ENCODE results near the gene COL4A2.

DNA sequence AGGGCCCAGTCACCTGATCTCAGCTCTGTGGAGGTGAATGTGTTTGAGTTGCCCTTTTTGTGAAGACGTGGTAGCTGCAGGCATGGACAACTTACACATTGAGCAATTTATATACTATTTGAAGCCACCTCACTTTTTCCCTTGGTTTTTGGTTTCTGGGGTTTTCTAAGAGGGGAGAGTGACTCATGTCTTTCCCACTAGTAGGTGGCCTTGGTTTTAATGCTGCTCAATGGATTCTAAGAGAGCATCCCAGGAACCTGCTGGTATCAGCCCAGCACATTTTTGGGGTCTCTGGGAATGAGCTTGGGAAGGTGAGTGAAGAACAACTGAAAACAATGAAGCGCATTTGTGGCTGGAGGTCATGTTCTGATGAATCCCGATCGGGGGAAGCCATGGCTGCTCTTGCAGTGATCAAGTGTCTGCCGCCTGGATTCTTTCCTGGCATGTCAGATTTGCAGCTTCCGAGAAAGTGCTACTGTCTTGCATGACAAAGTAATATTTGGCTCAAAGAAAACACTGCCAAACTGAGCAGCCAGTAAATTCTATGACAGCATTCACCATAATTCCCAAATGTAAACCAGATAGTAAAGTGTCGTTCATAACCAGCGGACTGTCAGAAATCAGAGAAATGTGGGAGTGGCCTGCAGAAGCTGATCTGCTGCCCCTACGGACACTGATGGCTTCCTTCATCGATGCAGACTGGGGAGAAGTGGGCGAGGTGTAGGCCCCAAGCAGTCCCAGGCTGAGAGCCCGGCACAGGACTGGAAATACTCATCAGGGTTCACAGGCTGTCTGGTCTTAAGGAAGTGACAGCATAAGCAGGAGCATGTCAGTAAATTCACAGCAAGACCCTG lies 98.7 kb downstream of the COL4A2 start:
- TF ChIP-seq, protein P1, sequence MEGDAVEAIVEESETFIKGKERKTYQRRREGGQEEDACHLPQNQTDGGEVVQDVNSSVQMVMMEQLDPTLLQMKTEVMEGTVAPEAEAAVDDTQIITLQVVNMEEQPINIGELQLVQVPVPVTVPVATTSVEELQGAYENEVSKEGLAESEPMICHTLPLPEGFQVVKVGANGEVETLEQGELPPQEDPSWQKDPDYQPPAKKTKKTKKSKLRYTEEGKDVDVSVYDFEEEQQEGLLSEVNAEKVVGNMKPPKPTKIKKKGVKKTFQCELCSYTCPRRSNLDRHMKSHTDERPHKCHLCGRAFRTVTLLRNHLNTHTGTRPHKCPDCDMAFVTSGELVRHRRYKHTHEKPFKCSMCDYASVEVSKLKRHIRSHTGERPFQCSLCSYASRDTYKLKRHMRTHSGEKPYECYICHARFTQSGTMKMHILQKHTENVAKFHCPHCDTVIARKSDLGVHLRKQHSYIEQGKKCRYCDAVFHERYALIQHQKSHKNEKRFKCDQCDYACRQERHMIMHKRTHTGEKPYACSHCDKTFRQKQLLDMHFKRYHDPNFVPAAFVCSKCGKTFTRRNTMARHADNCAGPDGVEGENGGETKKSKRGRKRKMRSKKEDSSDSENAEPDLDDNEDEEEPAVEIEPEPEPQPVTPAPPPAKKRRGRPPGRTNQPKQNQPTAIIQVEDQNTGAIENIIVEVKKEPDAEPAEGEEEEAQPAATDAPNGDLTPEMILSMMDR (IDR thresholded peaks at IDR 0.05): no peak
- no peak for TF ChIP-seq POLR2AphosphoS5 (IDR thresholded peaks at IDR 0.05)
- no peak for TF ChIP-seq POLR2A (IDR thresholded peaks at IDR 0.05)

Data from suprapubic skin (tissue), 4 donors.